H9 (cell line): ENCODE measurements around the gene XRN1. TPM values are rescaled to one million over a fixed set of nuclear protein-coding genes. Genes with fewer than 3 reads are reported as not detected.

Experiments
- DNase-seq: peaks from one replicate; pipeline ENCODE4 v3.0.0-alpha.2; 2017
- H2AFZ ChIP-seq: one replicate; pipeline ENCODE4 v1.6.1; 2013; ENCODE audit warnings: mild to moderate bottlenecking, low read length, control low read depth, moderate library complexity
- H2AK5ac ChIP-seq: 2 replicates; pipeline ENCODE4 v1.6.1; 2013; ENCODE audit warnings: low read length, control low read depth, mixed read lengths; ENCODE audit not compliant: insufficient read length
- H2BK120ac ChIP-seq: one replicate; pipeline ENCODE4 v1.6.1; 2013; ENCODE audit warnings: low read depth, mild to moderate bottlenecking, low read length, control low read depth, inconsistent platforms; ENCODE audit not compliant: poor library complexity, severe bottlenecking
- H2BK12ac ChIP-seq: 2 replicates; pipeline ENCODE4 v1.6.1; 2013; ENCODE audit warnings: low read length, control low read depth, mixed read lengths, low read depth; ENCODE audit not compliant: insufficient read length
- H2BK15ac ChIP-seq: 2 replicates; pipeline ENCODE4 v1.6.1; 2013; ENCODE audit warnings: low read depth, low read length, control low read depth
- H2BK20ac ChIP-seq: one replicate; pipeline ENCODE4 v1.6.1; 2013; ENCODE audit warnings: low read depth, mild to moderate bottlenecking, low read length, control low read depth, inconsistent platforms; ENCODE audit not compliant: poor library complexity, severe bottlenecking
- H2BK5ac ChIP-seq: 2 replicates; pipeline ENCODE4 v1.6.1; 2013; ENCODE audit warnings: low read length, control low read depth, mixed read lengths; ENCODE audit not compliant: insufficient read length
- H3K14ac ChIP-seq: 2 replicates; pipeline ENCODE4 v1.6.1; 2013; ENCODE audit warnings: low read length, control low read depth; ENCODE audit not compliant: insufficient read depth
- H3K18ac ChIP-seq: 2 replicates; pipeline ENCODE4 v1.6.1; 2013; ENCODE audit warnings: low read depth, mild to moderate bottlenecking, mixed read lengths, low read length, control low read depth; ENCODE audit not compliant: insufficient read length
- H3K23ac ChIP-seq: 2 replicates; pipeline ENCODE4 v1.6.1; 2013; ENCODE audit warnings: low read length, control low read depth, mixed read lengths, low read depth; ENCODE audit not compliant: insufficient read length
- H3K23me2 ChIP-seq: 2 replicates; pipeline ENCODE4 v1.6.1; 2013; ENCODE audit warnings: low read depth, mild to moderate bottlenecking, mixed read lengths, low read length, control low read depth; ENCODE audit not compliant: insufficient read length, poor library complexity, severe bottlenecking
- H3K27ac ChIP-seq: 2 replicates; pipeline ENCODE4 v1.5.1; 2013; ENCODE audit warnings: low read length, control low read depth, mixed read lengths, low read depth; ENCODE audit not compliant: insufficient read length
- H3K27me3 ChIP-seq: 2 replicates; pipeline ENCODE4 v1.6.1; 2013; ENCODE audit warnings: low read length, control low read depth, inconsistent platforms; ENCODE audit not compliant: insufficient read depth
- H3K4ac ChIP-seq: 2 replicates; pipeline ENCODE4 v1.6.1; 2013; ENCODE audit warnings: low read depth, mild to moderate bottlenecking, control low read depth, inconsistent platforms, low read length, moderate library complexity
- H3K4me1 ChIP-seq: 2 replicates; pipeline ENCODE4 v1.6.1; 2013; ENCODE audit warnings: low read length, control low read depth, inconsistent platforms; ENCODE audit not compliant: insufficient read depth
- H3K4me2 ChIP-seq: 2 replicates; pipeline ENCODE4 v1.6.1; 2013; ENCODE audit warnings: low read length, control low read depth, mixed read lengths; ENCODE audit not compliant: insufficient read length, insufficient read depth
- H3K56ac ChIP-seq: 2 replicates; pipeline ENCODE4 v1.6.1; 2013; ENCODE audit warnings: low read depth, mild to moderate bottlenecking, mixed read lengths, low read length, control low read depth; ENCODE audit not compliant: insufficient read length
- H3K79me1 ChIP-seq: 2 replicates; pipeline ENCODE4 v1.6.1; 2013; ENCODE audit warnings: low read depth, mild to moderate bottlenecking, moderate library complexity, low read length, control low read depth, inconsistent platforms; ENCODE audit not compliant: insufficient read depth, poor library complexity, severe bottlenecking
- H3K79me2 ChIP-seq: 2 replicates; pipeline ENCODE4 v1.6.1; 2013; ENCODE audit warnings: low read length, control low read depth, inconsistent platforms; ENCODE audit not compliant: insufficient read depth
- H3K9ac ChIP-seq: 2 replicates; pipeline ENCODE4 v1.6.1; 2013; ENCODE audit warnings: low read length, control low read depth, mixed read lengths; ENCODE audit not compliant: insufficient read length; ENCODE audit errors: extremely low read depth
- H3K9me3 ChIP-seq: one replicate; pipeline ENCODE4 v1.6.1; 2013; ENCODE audit warnings: low read depth, low read length, inconsistent platforms; ENCODE audit not compliant: control insufficient read depth
- H3T11ph ChIP-seq: one replicate; pipeline ENCODE4 v1.6.1; 2013; ENCODE audit warnings: mild to moderate bottlenecking, low read length, control low read depth, inconsistent platforms
- H4K20me1 ChIP-seq: one replicate; pipeline ENCODE4 v1.6.1; 2013; ENCODE audit not compliant: control insufficient read depth, insufficient read length, insufficient read depth
- H4K5ac ChIP-seq: 2 replicates; pipeline ENCODE4 v1.6.1; 2013; ENCODE audit warnings: low read depth, mild to moderate bottlenecking, mixed read lengths, low read length, control low read depth; ENCODE audit not compliant: insufficient read length
- H4K8ac ChIP-seq: replicated peaks from 2 replicates; pipeline ENCODE4 v1.6.1; 2013; ENCODE audit warnings: low read length, control low read depth, mixed read lengths, low read depth; ENCODE audit not compliant: insufficient read length
- H4K91ac ChIP-seq: 2 replicates; pipeline ENCODE4 v1.6.1; 2013; ENCODE audit warnings: low read depth, mild to moderate bottlenecking, moderate library complexity, mixed read lengths, low read length, control low read depth; ENCODE audit not compliant: insufficient read length
- H3K27ac Mint-ChIP-seq, 3 experiments: 2 replicates in 2 of 3; 3 replicates in 1 of 3; pipeline ENCODE4 v1.8.0; 2020 to 2021; ENCODE audit warnings: mixed read lengths in 3 of 3, mild to moderate bottlenecking in 1 of 3, moderate library complexity in 1 of 3
- H3K27me3 Mint-ChIP-seq: 2 replicates; pipeline ENCODE4 v1.8.0; 2021; ENCODE audit warnings: low read depth, mild to moderate bottlenecking, moderate library complexity, mixed read lengths
- H3K36me3 Mint-ChIP-seq, 3 experiments: 2 replicates in 2 of 3; 3 replicates in 1 of 3; pipeline ENCODE4 v1.8.0; 2020 to 2021; ENCODE audit warnings: low read depth in 3 of 3, mixed read lengths in 3 of 3; ENCODE audit not compliant: insufficient read depth in 1 of 3
- H3K4me1 Mint-ChIP-seq, 2 experiments: 2 replicates each; pipeline ENCODE4 v1.8.0; 2020; ENCODE audit warnings: mixed read lengths in 2 of 2
- H3K4me3 Mint-ChIP-seq, 2 experiments: 2 replicates in 1 of 2; 3 replicates in 1 of 2; pipeline ENCODE4 v1.8.0; 2020 to 2021; ENCODE audit warnings: mild to moderate bottlenecking in 2 of 2, mixed read lengths in 2 of 2, moderate library complexity in 1 of 2
- H3K9me3 Mint-ChIP-seq, 2 experiments: 2 replicates in 1 of 2; 3 replicates in 1 of 2; pipeline ENCODE4 v1.8.0; 2020; ENCODE audit warnings: mild to moderate bottlenecking in 2 of 2, mixed read lengths in 2 of 2, moderate library complexity in 1 of 2
- CTCF ChIP-seq: fragments of 200-600 bp; sonication (generic); conservative IDR thresholded peaks from 3 replicates; pipeline ENCODE4 v1.8.0; 2021; ENCODE audit warnings: antibody characterized with exemption, mild to moderate bottlenecking
- WGBS: extraction: QIAGEN DNeasy Blood & Tissue Kit; methylation state at CpG from one replicate; pipeline ENCODE4 v1.1.7; 2013; ENCODE audit warnings: missing lambda C conversion rate, low lambda C conversion rate, mixed read lengths; ENCODE audit not compliant: insufficient read length; ENCODE audit errors: extremely low coverage; 5-methylcytosine and 5-hydroxymethylcytosine counted together
- total RNA-seq: library from RNA; stranded (reverse); gene quantifications from 2 replicates; pipeline ENCODE4 v1.2.1, GENCODE V29; 2021

Gene XRN1
- total RNA-seq, 1 experiment from 2014 or later: 15.0 TPM

- H3K4ac ChIP-seq: no peak overlapping the region
- no peaks in the 10 kb centered on the region for H4K20me1 ChIP-seq
- no peak overlapping the region for H3K4me2 ChIP-seq
- H3K4me3 Mint-ChIP-seq: no peak overlapping the region
- H2BK5ac ChIP-seq: no peak overlapping the region
- no peak overlapping the region; a peak in 1 of 7 replicates for H3K27ac Mint-ChIP-seq
- H4K5ac ChIP-seq: no peak overlapping the region
- no peaks in the 10 kb centered on the region for H3K27me3 Mint-ChIP-seq
- no peak for DNase-seq
- H3K23me2 ChIP-seq: peaks cover 3% of the 10 kb centered on the region
- H4K91ac ChIP-seq: no peak overlapping the region
- H3K27ac ChIP-seq: no peak overlapping the region
- no peak overlapping the region for H2AFZ ChIP-seq
- H3K18ac ChIP-seq: no peak overlapping the region
- H3K14ac ChIP-seq: no peak overlapping the region
- H2BK120ac ChIP-seq: no peak overlapping the region
- no peak for TF ChIP-seq CTCF
- WGBS: no CpG with 5 or more reads among the region's 3 CpGs
- no peak overlapping the region for H2AK5ac ChIP-seq
- H4K8ac ChIP-seq: no peak overlapping the region
- no peak overlapping the region for H3K23ac ChIP-seq
- H2BK20ac ChIP-seq: no peak overlapping the region
- no peak overlapping the region for H3K9ac ChIP-seq
- no peaks in the 10 kb centered on the region for H3K79me1 ChIP-seq
- no peak overlapping the region for H2BK12ac ChIP-seq
- H3K4me1 Mint-ChIP-seq: peaks cover 15 to 16% of the 10 kb centered on the region in 2 experiments
- H3K9me3 Mint-ChIP-seq: no peaks in the 10 kb centered on the region; a peak in 1 of 5 replicates
- no peaks in the 10 kb centered on the region for H3K4me1 ChIP-seq
- H3K9me3 ChIP-seq: no peaks in the 10 kb centered on the region
- no peak overlapping the region for H3K56ac ChIP-seq
- peaks cover 0 to 3% (median 3%) of the 10 kb centered on the region in 3 experiments; a peak in 4 of 7 replicates for H3K36me3 Mint-ChIP-seq
- no peaks in the 10 kb centered on the region for H3K27me3 ChIP-seq
- no peak overlapping the region for H2BK15ac ChIP-seq
- no peak overlapping the region for H3T11ph ChIP-seq
- H3K79me2 ChIP-seq: peaks cover 3% of the 10 kb centered on the region; the same call in 1 of the 2 replicates
Observed at GRCh38 chr3:142450189-142450588, 2.4 kb upstream of the XRN1 start.
